ENCODE measurements around the gene TTLL4.

- TF ChIP-seq CTCF (IDR thresholded peaks at IDR 0.05) (no peak), RAD21 (IDR thresholded peaks at IDR 0.05; ENCODE audit: low read length) (no peak)
Observed at GRCh38 chr2:218694405-218695145, 16.1 kb upstream of the TTLL4 start.

Data from SK-N-SH (cell line).